GM18519 (cell line): ENCODE data around the gene ITPKC.
"Not testable (repeated sequence)": the region's sequence is repeated elsewhere in the genome, so short reads cannot be mapped to it uniquely, and the experiment has no call there.

ENCODE experiments used
- ATAC-seq: cut with Tn5 transposase; IDR thresholded peaks from one replicate; pipeline ENCODE4 v1.9.1; 2021; ENCODE audit warnings: mild to moderate bottlenecking, moderate library complexity; ENCODE audit not compliant: unreplicated experiment, low FRiP score

ITPKC gene

GRCh38 chr19:40756502-40757110 is 39.7 kb downstream of the ITPKC start:
- no peak for ATAC-seq

- ATAC-seq, result no peak
These were observed 41.6 kb downstream of the ITPKC start for GRCh38 chr19:40758491-40758890.

- ATAC-seq, result no peak
These were observed 42.4 kb downstream of the ITPKC start for GRCh38 chr19:40759352-40759751.

- ATAC-seq, result no peak
These were observed 46.0 kb downstream of the ITPKC start for GRCh38 chr19:40762754-40763470.

- ATAC-seq, result no peak
These were observed 46.6 kb downstream of the ITPKC start for GRCh38 chr19:40763526-40763925.

GRCh38 chr19:40763963-40764362 is 47.1 kb downstream of the ITPKC start:
- no peak for ATAC-seq

GRCh38 chr19:40766385-40766784 is 49.5 kb downstream of the ITPKC start:
- ATAC-seq, result not testable (repeated sequence)

GRCh38 chr19:40768869-40769268 is 52.0 kb downstream of the ITPKC start:
- ATAC-seq, result no peak

GRCh38 chr19:40771101-40771862 is 54.4 kb downstream of the ITPKC start:
- ATAC-seq, result not testable (repeated sequence)

- no peak for ATAC-seq
These were observed 58.2 kb downstream of the ITPKC start, which contains the start of gene MIA for GRCh38 chr19:40774916-40775631. Gene MIA, plus strand, starts transcription at chr19:40775521. Its CDS starts 22 bp downstream, at chr19:40775543.

GRCh38 chr19:40775632-40776022 is 58.7 kb downstream of the ITPKC start:
- no peak for ATAC-seq

GRCh38 chr19:40776364-40776763 is 59.5 kb downstream of the ITPKC start:
- ATAC-seq, result no peak

GRCh38 chr19:40776932-40777644 is 60.2 kb downstream of the ITPKC start:
- ATAC-seq, result peak; percentile 45

GRCh38 chr19:40777645-40777936 is 60.7 kb downstream of the ITPKC start:
- ATAC-seq, result no peak

- ATAC-seq, result peak; percentile 41
These were observed 61.2 kb downstream of the ITPKC start, which contains the start of gene RAB4B for GRCh38 chr19:40777937-40778705. Gene RAB4B, plus strand, starts transcription at chr19:40778247. Its CDS starts 129 bp downstream, at chr19:40778376.

- no peak for ATAC-seq
These were observed 61.9 kb downstream of the ITPKC start for GRCh38 chr19:40778706-40779284.

GRCh38 chr19:40780582-40780981 is 63.7 kb downstream of the ITPKC start:
- no peak for ATAC-seq

GRCh38 chr19:40781140-40781539 is 64.2 kb downstream of the ITPKC start:
- ATAC-seq, result no peak

GRCh38 chr19:40783711-40784110 is 66.8 kb downstream of the ITPKC start:
- no peak for ATAC-seq
